ENCODE measurements around the gene TBCK. TPM values are rescaled to one million over a fixed set of nuclear protein-coding genes. Genes with fewer than 3 reads are reported as not detected.

The TBCK gene
- total and polyA plus RNA-seq, 2 donors (not counting 3 experiments of a cell fraction or from before 2014, with no cell fraction given) = 18.2 to 38.6 TPM

DNA sequence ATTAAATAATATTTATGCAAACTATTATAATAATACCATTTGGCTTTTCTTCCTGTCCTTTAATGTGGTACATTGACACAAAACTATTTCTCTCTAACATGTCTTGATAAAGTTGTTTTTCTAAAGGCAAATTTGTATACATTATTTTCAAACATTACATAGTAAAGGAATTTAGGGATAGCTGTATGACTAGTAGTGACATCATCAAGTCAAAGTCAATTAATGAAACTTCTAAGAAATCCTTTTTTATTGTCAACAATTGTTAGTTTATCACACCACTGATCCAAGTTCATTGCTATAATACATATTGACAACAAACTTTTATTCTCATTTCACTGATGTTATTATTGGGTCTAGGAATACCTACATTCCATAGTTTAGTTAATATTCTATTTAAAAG, 68.4 kb downstream of the TBCK start:
- H3K36me3 ChIP-seq (ENCODE audit: control insufficient read depth in 2 of 2, extremely low read depth in 1 of 2, insufficient read depth in 2 of 2, low read length in 2 of 2) = peaks cover 0 to 4% of the 10 kb centered on the region in 2 experiments
- intact Hi-C loops (cut with micrococcal nuclease) = no loop called here
- no peaks in the 10 kb centered on the region for H3K9me3 ChIP-seq (replicated peaks; ENCODE audit: control insufficient read depth, insufficient read depth, low read length)
- no peaks in the 10 kb centered on the region for H4K20me1 ChIP-seq (replicated peaks; ENCODE audit: control insufficient read depth, extremely low read depth, insufficient read depth, low read length)
- H3K27me3 ChIP-seq (ENCODE audit: control insufficient read depth in 2 of 2, insufficient read depth in 2 of 2, low read length in 2 of 2) = no peaks in the 10 kb centered on the region
- no peak overlapping the region for H2AFZ ChIP-seq (ENCODE audit: low read depth, low read length)
- H3K4me1 ChIP-seq (ENCODE audit: control insufficient read depth, extremely low read depth, insufficient read depth, low read length) = peaks cover 6% of the 10 kb centered on the region
- no peak overlapping the region for H3K9ac ChIP-seq (replicated peaks; ENCODE audit: extremely low read depth, insufficient read depth, low read length)
- H3K4me3 ChIP-seq (replicated peaks in 1 of 3; ENCODE audit: insufficient read depth in 1 of 3, low read depth in 1 of 3, low read length in 3 of 3) = no peak overlapping the region
- DNase-seq (ENCODE audit: low read depth, low spot score) = no peak
- FAIRE-seq = no peak
- dilution Hi-C loops (cut with MboI; ENCODE audit: extremely low pct_ligation_motif_present, low sequenced_read_pairs) = no loop called here
- POLR2A ChIA-PET = no interaction called here
- no peaks in the 10 kb centered on the region for H3K79me2 ChIP-seq (ENCODE audit: control insufficient read depth, insufficient read depth, low read length)
- no peak overlapping the region for H3K27ac ChIP-seq (ENCODE audit: insufficient read depth, low read depth, low read length)
- H3K4me2 ChIP-seq (ENCODE audit: insufficient read depth, low read length) = no peak overlapping the region
- CTCF ChIA-PET = interaction anchor here (1.1 to 1.8 kb wide), 4 partner anchors 9 to 81 kb away, joined by 3 to 7 read pairs (median 5); no protein-coding TSS in a partner anchor
- BruUV-seq (replicated peaks) = no TSS peak
- TF ChIP-seq EZH2 (IDR thresholded peaks at IDR 0.05; ENCODE audit: borderline replicate concordance, low read depth, low read length, severe bottlenecking) (no peak), POLR2A (IDR thresholded peaks at IDR 0.05; ENCODE audit: low read depth, low read length) (no peak), GATA2 (IDR thresholded peaks at IDR 0.05; ENCODE audit: insufficient read depth, insufficient read length, low read depth, low read length) (no peak), JUN (IDR thresholded peaks at IDR 0.05; ENCODE audit: borderline replicate concordance, insufficient read depth, insufficient read length, low read depth) (no peak), POLR2AphosphoS5 (IDR thresholded peaks at IDR 0.05; ENCODE audit: insufficient read depth, low read depth, low read length) (no peak), FOS (IDR thresholded peaks at IDR 0.05; ENCODE audit: borderline replicate concordance, insufficient read depth, low read length) (no peak), MYC (IDR thresholded peaks at IDR 0.05; ENCODE audit: low read depth, low read length) (no peak)
- TF ChIP-seq, protein P1, sequence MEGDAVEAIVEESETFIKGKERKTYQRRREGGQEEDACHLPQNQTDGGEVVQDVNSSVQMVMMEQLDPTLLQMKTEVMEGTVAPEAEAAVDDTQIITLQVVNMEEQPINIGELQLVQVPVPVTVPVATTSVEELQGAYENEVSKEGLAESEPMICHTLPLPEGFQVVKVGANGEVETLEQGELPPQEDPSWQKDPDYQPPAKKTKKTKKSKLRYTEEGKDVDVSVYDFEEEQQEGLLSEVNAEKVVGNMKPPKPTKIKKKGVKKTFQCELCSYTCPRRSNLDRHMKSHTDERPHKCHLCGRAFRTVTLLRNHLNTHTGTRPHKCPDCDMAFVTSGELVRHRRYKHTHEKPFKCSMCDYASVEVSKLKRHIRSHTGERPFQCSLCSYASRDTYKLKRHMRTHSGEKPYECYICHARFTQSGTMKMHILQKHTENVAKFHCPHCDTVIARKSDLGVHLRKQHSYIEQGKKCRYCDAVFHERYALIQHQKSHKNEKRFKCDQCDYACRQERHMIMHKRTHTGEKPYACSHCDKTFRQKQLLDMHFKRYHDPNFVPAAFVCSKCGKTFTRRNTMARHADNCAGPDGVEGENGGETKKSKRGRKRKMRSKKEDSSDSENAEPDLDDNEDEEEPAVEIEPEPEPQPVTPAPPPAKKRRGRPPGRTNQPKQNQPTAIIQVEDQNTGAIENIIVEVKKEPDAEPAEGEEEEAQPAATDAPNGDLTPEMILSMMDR (IDR thresholded peaks at IDR 0.05; ENCODE audit: extremely low read depth in 1 of 2, insufficient read depth in 1 of 2, low read depth in 1 of 2, low read length in 2 of 2) = no peak
- TF ChIP-seq, protein P2, sequence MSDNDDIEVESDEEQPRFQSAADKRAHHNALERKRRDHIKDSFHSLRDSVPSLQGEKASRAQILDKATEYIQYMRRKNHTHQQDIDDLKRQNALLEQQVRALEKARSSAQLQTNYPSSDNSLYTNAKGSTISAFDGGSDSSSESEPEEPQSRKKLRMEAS (IDR thresholded peaks at IDR 0.05; ENCODE audit: insufficient read depth, insufficient read length) = no peak
- H3K9me1 ChIP-seq (replicated peaks; ENCODE audit: control insufficient read depth, extremely low read depth, insufficient read depth, low read length) = no peaks in the 10 kb centered on the region
